Spleen (tissue), 7 donors: Measurements from ENCODE around the gene SPTLC1.
"Not testable (repeated sequence)": the region's sequence is repeated elsewhere in the genome, so short reads cannot be mapped to it uniquely, and the experiment has no call there.

Source experiments
- CTCF ChIP-seq, 11 experiments: fragments of 200-600 bp in 7 of 11; fragments of 450-650 bp in 4 of 11; sonication (generic) in 4 of 11; IDR thresholded peaks in 8 of 11; conservative IDR thresholded peaks in 3 of 11; 1 replicate in 7 of 11; 2 replicates in 4 of 11; pipeline versions ENCODE4 v1.4.0 to v1.8.0; 2016 to 2021; ENCODE audit warnings: antibody characterized with exemption in 11 of 11, inconsistent platforms in 4 of 11, mild to moderate bottlenecking in 1 of 11
- POLR2A ChIP-seq, 3 donors: fragments of 450-650 bp; IDR thresholded peaks; one replicate each; pipeline ENCODE4 v1.5.1; 2017; ENCODE audit warnings: antibody characterized with exemption in 3 of 3, mild to moderate bottlenecking in 1 of 3
- POLR2AphosphoS5 ChIP-seq, 3 donors: sonication (generic); formaldehyde crosslinking; IDR thresholded peaks; one replicate each; pipeline ENCODE4 v1.5.1; 2017; ENCODE audit warnings: antibody characterized with exemption in 3 of 3
- donor health status: DM: no; HTN: no; CAD: no; lungs with moderate emphysema.
- donor health status: DM: no; HTN: no; CAD: no.
- donor health status: DM: no; HTN: no; CAD: no.

GRCh38 chr9:92145784-92146183, 30.6 kb upstream of the SPTLC1 start:
- not testable (repeated sequence) for TF ChIP-seq POLR2A (IDR thresholded peaks at IDR 0.05); CTCF (IDR thresholded peaks at IDR 0.05 in 8 of 11, conservative IDR thresholded peaks at IDR 0.05 in 3 of 11); POLR2AphosphoS5 (IDR thresholded peaks at IDR 0.05)
